Stimulated activated CD4-positive, alpha-beta T cell treated with anti-CD3 and anti-CD28 coated beads, Interleukin-15, amount 100 ng/mL, for 1 hour (primary cell): ENCODE measurements around the gene PROC.

ENCODE experiments used
- DNase-seq, 2 donors: peaks; one replicate each; pipeline ENCODE4 v3.0.0-alpha.2; 2020; ENCODE audit warnings: low read depth in 1 of 2, low spot score in 1 of 2

Gene PROC

GRCh38 chr2:127413782-127414637, 4.2 kb upstream of the PROC start:
- DNase-seq, result no peak

GRCh38 chr2:127414638-127415592, 3.3 kb upstream of the PROC start:
- no peak for DNase-seq

- DNase-seq, result peak; percentile 69 to 70
Observed at GRCh38 chr2:127415593-127416505, 2.4 kb upstream of the PROC start.

DNA sequence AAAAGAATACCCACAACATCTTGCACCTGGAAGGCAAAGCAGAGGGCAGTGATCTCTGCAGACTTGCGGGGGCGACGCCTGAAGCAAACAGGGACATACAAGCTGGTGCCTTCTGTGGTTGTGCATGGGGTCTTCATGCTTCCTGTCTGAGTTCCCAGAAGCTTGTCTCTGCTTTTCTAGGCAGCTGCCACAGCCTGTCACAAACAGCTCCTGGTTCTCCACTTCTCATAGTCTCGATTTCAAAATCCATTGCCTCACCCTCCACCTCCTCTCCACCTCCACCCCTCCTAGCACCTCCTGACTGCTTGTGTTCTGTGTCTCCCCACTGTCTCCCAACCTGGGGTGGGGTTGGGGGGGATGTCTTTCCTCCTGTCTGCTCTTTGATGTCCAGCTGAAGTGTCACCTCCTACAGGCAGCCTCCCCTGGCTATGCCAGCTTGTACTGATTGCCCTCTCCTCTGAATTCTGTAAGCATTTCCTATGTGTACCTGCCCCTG, 1.7 kb upstream of the PROC start:
- DNase-seq, result no peak

DNA sequence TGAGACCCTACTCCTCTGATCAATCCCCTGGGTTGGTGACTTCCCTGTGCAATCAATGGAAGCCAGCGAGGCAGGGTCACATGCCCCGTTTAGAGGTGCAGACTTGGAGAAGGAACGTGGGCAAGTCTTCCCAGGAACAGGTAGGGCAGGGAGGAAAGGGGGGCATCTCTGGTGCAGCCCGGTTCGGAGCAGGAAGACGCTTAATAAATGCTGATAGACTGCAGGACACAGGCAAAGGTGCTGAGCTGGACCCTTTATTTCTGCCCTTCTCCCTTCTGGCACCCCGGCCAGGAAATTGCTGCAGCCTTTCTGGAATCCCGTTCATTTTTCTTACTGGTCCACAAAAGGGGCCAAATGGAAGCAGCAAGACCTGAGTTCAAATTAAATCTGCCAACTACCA, 821 bp upstream of the PROC start:
- no peak for DNase-seq

- DNase-seq, result no peak
Observed at GRCh38 chr2:127419112-127419430, 844 bp downstream of the PROC start.

DNA sequence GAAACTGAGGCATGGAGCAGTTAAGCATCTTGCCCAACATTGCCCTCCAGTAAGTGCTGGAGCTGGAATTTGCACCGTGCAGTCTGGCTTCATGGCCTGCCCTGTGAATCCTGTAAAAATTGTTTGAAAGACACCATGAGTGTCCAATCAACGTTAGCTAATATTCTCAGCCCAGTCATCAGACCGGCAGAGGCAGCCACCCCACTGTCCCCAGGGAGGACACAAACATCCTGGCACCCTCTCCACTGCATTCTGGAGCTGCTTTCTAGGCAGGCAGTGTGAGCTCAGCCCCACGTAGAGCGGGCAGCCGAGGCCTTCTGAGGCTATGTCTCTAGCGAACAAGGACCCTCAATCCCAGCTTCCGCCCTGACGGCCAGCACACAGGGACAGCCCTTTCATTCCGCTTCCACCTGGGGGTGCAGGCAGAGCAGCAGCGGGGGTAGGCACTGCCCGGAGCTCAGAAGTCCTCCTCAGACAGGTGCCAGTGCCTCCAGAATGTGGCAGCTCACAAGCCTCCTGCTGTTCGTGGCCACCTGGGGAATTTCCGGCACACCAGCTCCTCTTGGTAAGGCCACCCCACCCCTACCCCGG, 1.3 kb downstream of the PROC start:
- no peak for DNase-seq

GRCh38 chr2:127420039-127420864, 2.0 kb downstream of the PROC start:
- DNase-seq, result no peak

GRCh38 chr2:127421116-127421800, 3.0 kb downstream of the PROC start:
- no peak for DNase-seq

- no peak for DNase-seq
Observed at GRCh38 chr2:127421871-127422558, 3.8 kb downstream of the PROC start.

GRCh38 chr2:127422559-127423477, 4.6 kb downstream of the PROC start:
- no peak for DNase-seq

DNA sequence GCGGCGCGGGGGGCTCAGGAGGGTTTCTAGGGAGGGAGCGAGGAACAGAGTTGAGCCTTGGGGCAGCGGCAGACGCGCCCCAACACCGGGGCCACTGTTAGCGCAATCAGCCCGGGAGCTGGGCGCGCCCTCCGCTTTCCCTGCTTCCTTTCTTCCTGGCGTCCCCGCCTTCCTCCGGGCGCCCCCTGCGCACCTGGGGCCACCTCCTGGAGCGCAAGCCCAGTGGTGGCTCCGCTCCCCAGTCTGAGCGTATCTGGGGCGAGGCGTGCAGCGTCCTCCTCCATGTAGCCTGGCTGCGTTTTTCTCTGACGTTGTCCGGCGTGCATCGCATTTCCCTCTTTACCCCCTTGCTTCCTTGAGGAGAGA, 5.2 kb downstream of the PROC start:
- no peak for DNase-seq

DNA sequence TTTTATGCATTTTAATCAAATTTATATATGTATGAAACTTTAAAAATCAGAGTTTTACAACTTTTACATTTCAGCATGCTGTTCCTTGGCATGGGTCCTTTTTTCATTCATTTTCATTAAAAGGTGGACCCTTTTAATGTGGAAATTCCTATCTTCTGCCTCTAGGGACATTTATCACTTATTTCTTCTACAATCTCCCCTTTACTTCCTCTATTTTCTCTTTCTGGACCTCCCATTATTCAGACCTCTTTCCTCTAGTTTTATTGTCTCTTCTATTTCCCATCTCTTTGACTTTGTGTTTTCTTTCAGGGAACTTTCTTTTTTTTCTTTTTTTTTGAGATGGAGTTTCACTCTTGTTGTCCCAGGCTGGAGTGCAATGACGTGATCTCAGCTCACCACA, 5.7 kb downstream of the PROC start:
- no peak for DNase-seq

DNA sequence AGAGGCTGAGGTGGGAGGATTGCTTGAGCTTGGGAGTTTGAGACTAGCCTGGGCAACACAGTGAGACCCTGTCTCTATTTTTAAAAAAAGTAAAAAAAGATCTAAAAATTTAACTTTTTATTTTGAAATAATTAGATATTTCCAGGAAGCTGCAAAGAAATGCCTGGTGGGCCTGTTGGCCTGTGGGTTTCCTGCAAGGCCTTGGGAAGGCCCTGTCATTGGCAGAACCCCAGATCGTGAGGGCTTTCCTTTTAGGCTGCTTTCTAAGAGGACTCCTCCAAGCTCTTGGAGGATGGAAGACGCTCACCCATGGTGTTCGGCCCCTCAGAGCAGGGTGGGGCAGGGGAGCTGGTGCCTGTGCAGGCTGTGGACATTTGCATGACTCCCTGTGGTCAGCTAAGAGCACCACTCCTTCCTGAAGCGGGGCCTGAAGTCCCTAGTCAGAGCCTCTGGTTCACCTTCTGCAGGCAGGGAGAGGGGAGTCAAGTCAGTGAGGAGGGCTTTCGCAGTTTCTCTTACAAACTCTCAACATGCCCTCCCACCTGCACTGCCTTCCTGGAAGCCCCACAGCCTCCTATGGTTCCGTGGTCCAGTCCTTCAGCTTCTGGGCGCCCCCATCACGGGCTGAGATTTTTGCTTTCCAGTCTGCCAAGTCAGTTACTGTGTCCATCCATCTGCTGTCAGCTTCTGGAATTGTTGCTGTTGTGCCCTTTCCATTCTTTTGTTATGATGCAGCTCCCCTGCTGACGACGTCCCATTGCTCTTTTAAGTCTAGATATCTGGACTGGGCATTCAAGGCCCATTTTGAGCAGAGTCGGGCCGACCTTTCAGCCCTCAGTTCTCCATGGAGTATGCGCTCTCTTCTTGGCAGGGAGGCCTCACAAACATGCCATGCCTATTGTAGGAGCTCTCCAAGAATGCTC, 6.6 kb downstream of the PROC start:
- DNase-seq, result no peak

DNA sequence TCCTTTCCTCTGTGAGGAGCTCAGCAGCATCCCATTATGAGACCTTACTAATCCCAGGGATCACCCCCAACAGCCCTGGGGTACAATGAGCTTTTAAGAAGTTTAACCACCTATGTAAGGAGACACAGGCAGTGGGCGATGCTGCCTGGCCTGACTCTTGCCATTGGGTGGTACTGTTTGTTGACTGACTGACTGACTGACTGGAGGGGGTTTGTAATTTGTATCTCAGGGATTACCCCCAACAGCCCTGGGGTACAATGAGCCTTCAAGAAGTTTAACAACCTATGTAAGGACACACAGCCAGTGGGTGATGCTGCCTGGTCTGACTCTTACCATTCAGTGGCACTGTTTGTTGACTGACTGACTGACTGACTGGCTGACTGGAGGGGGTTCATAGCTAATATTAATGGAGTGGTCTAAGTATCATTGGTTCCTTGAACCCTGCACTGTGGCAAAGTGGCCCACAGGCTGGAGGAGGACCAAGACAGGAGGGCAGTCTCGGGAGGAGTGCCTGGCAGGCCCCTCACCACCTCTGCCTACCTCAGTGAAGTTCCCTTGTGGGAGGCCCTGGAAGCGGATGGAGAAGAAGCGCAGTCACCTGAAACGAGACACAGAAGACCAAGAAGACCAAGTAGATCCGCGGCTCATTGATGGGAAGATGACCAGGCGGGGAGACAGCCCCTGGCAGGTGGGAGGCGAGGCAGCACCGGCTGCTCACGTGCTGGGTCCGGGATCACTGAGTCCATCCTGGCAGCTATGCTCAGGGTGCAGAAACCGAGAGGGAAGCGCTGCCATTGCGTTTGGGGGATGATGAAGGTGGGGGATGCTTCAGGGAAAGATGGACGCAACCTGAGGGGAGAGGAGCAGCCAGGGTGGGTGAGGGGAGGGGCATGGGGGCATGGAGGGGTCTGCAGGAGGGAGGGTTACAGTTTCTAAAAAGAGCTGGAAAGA, 7.6 kb downstream of the PROC start:
- DNase-seq, result no peak
